IMR-90 (cell line): ENCODE data around the gene VWA5A. TPM values are rescaled to one million over a fixed set of nuclear protein-coding genes. Genes with fewer than 3 reads are reported as not detected.

Source experiments
- ATAC-seq: fragments of 200-7000 bp; cut with Tn5 transposase; 2 replicates; pipeline ENCODE4 v1.9.1; 2020; ENCODE audit warnings: low read depth, mild to moderate bottlenecking, moderate library complexity
- BruUV-seq: library from RNA; stranded (reverse); fragments of 400-500 nt; replicated peaks from 2 replicates; lab custom pipeline; 2021; lab: Mats Ljungman, UMichigan
- CTCF ChIA-PET: fragments of 300-600 bp; formaldehyde crosslinking; extraction: SDS; loops from one replicate; lab custom pipeline; 2021; ENCODE audit warnings: antibody characterized with exemption; lab: Yijun Ruan, JAX
- POLR2A ChIA-PET: fragments of 300-600 bp; sonication (Branson Sonifier 250); formaldehyde crosslinking; loops from one replicate; lab custom pipeline; 2022; ENCODE audit warnings: antibody characterized with exemption; ENCODE audit not compliant: unreplicated experiment; lab: Charles Lee
- DNase-seq: peaks from one replicate; pipeline ENCODE4 v3.0.0; 2013
- H2AFZ ChIP-seq: replicated peaks from 2 replicates; pipeline ENCODE3; 2013; ENCODE audit warnings: low read length, mild to moderate bottlenecking; ENCODE audit not compliant: poor library complexity
- H2AK5ac ChIP-seq: 2 replicates; pipeline ENCODE4 v1.6.1; 2013; ENCODE audit warnings: low read depth, low read length, inconsistent platforms
- H2AK9ac ChIP-seq: replicated peaks from 2 replicates; pipeline ENCODE3; 2013; ENCODE audit warnings: mild to moderate bottlenecking, low read depth, low read length, moderate library complexity; ENCODE audit not compliant: poor library complexity
- H2BK120ac ChIP-seq: 2 replicates; pipeline ENCODE4 v1.6.1; 2013; ENCODE audit warnings: low read depth, low read length, inconsistent platforms
- H2BK15ac ChIP-seq: 3 replicates; pipeline ENCODE4 v1.6.1; 2013; ENCODE audit warnings: low read depth, low read length, inconsistent platforms
- H2BK20ac ChIP-seq: 2 replicates; pipeline ENCODE4 v1.6.1; 2013; ENCODE audit warnings: low read depth, mild to moderate bottlenecking, inconsistent platforms, low read length, moderate library complexity
- H2BK5ac ChIP-seq: 2 replicates; pipeline ENCODE4 v1.6.1; 2013; ENCODE audit warnings: mild to moderate bottlenecking, low read depth, low read length, inconsistent platforms; ENCODE audit not compliant: poor library complexity, severe bottlenecking
- H3K14ac ChIP-seq: replicated peaks from 2 replicates; pipeline ENCODE4 v1.6.1; 2013; ENCODE audit warnings: low read depth, low read length, inconsistent platforms
- H3K18ac ChIP-seq: 2 replicates; pipeline ENCODE4 v1.6.1; 2013; ENCODE audit warnings: low read depth, low read length, control low read depth
- H3K23ac ChIP-seq: 2 replicates; pipeline ENCODE4 v1.6.1; 2013; ENCODE audit warnings: low read depth, low read length, inconsistent platforms
- H3K27ac ChIP-seq: 2 replicates; pipeline ENCODE4 v1.5.1; 2013; ENCODE audit warnings: mild to moderate bottlenecking, control low read depth, low read length; ENCODE audit not compliant: insufficient read depth
- H3K27me3 ChIP-seq: 2 replicates; pipeline ENCODE4 v1.6.1; 2013; ENCODE audit warnings: low read length; ENCODE audit not compliant: control insufficient read depth, insufficient read depth
- H3K36me3 ChIP-seq: 2 replicates; pipeline ENCODE4 v1.6.1; 2013; ENCODE audit warnings: low read length, mixed read lengths; ENCODE audit not compliant: control insufficient read depth, insufficient read depth
- H3K4ac ChIP-seq: 2 replicates; pipeline ENCODE4 v1.6.1; 2013; ENCODE audit warnings: low read depth, low read length, inconsistent platforms
- H3K4me1 ChIP-seq: 2 replicates; pipeline ENCODE4 v1.6.1; 2013; ENCODE audit warnings: low read length, mixed read lengths; ENCODE audit not compliant: control insufficient read depth, insufficient read depth
- H3K4me2 ChIP-seq: 2 replicates; pipeline ENCODE4 v1.6.1; 2013; ENCODE audit warnings: low read depth, mild to moderate bottlenecking, control low read depth, low read length, moderate library complexity
- H3K4me3 ChIP-seq: 2 replicates; pipeline ENCODE4 v1.5.1; 2013; ENCODE audit warnings: low read depth, mild to moderate bottlenecking, control low read depth, low read length, moderate library complexity; ENCODE audit not compliant: insufficient read depth
- H3K56ac ChIP-seq: 2 replicates; pipeline ENCODE4 v1.6.1; 2013; ENCODE audit warnings: low read length, inconsistent platforms; ENCODE audit not compliant: insufficient read depth; ENCODE audit errors: extremely low read depth
- H3K79me1 ChIP-seq, 2 experiments: 2 replicates each; pipeline ENCODE4 v1.6.1; 2013; ENCODE audit warnings: low read length in 2 of 2, inconsistent platforms in 1 of 2, low read depth in 1 of 2
- H3K9ac ChIP-seq: 2 replicates; pipeline ENCODE4 v1.6.1; 2013; ENCODE audit warnings: low read depth, low read length, control low read depth
- H3K9me1 ChIP-seq: 2 replicates; pipeline ENCODE4 v1.6.1; 2013; ENCODE audit warnings: low read length, inconsistent platforms; ENCODE audit not compliant: insufficient read depth
- H3K9me3 ChIP-seq: 2 replicates; pipeline ENCODE4 v1.6.1; 2013; ENCODE audit warnings: low read length; ENCODE audit not compliant: control insufficient read depth, insufficient read depth
- H4K20me1 ChIP-seq: 2 replicates; pipeline ENCODE4 v1.6.1; 2013; ENCODE audit warnings: low read length, inconsistent platforms; ENCODE audit not compliant: insufficient read depth
- H4K5ac ChIP-seq: 2 replicates; pipeline ENCODE4 v1.6.1; 2013; ENCODE audit warnings: mild to moderate bottlenecking, low read depth, low read length, control low read depth
- H4K8ac ChIP-seq, 2 experiments: 2 replicates each; pipeline ENCODE4 v1.6.1; 2013; ENCODE audit warnings: low read depth in 2 of 2, low read length in 2 of 2, control low read depth in 1 of 2, inconsistent platforms in 1 of 2
- H4K91ac ChIP-seq: 2 replicates; pipeline ENCODE4 v1.6.1; 2013; ENCODE audit warnings: low read depth, low read length, inconsistent platforms; ENCODE audit not compliant: insufficient read depth
- CEBPB ChIP-seq: IDR thresholded peaks from 2 replicates; pipeline ENCODE4 v1.6.1; 2012; ENCODE audit warnings: low read depth, low read length, improper control_type of control experiment
- MAFK ChIP-seq: IDR thresholded peaks from 2 replicates; pipeline ENCODE4 v1.6.1; 2012; ENCODE audit warnings: low read depth, low read length, improper control_type of control experiment
- POLR2A ChIP-seq: IDR thresholded peaks from 2 replicates; pipeline ENCODE4 v1.6.1; 2012; ENCODE audit warnings: mild to moderate bottlenecking, low read depth, low read length
- RAD21 ChIP-seq: IDR thresholded peaks from 2 replicates; pipeline ENCODE4 v1.6.1; 2012; ENCODE audit warnings: low read length, improper control_type of control experiment
- RCOR1 ChIP-seq: IDR thresholded peaks from 2 replicates; pipeline ENCODE4 v1.6.1; 2012; ENCODE audit warnings: mild to moderate bottlenecking, low read length, improper control_type of control experiment; ENCODE audit not compliant: insufficient replicate concordance
- whole genome bisulfite sequencing, 2 experiments: methylation state at CpG; one replicate each; pipeline versions ENCODE4 v1.1.5 to v1.1.7; 2013; ENCODE audit warnings: missing lambda C conversion rate in 2 of 2; ENCODE audit not compliant: insufficient read length in 1 of 2; ENCODE audit errors: extremely low coverage in 2 of 2; 5-methylcytosine and 5-hydroxymethylcytosine counted together
- dilution Hi-C: fragments of 300-500 bp; cut with HindIII; formaldehyde crosslinking; loops from one replicate; pipeline ENCODE4 v1.14.3; 2018; ENCODE audit warnings: low sequenced_read_pairs; ENCODE audit not compliant: unreplicated experiment
- in situ Hi-C: fragments of 300-500 bp; cut with MboI; formaldehyde crosslinking; loops from 3 replicates; pipeline ENCODE4 v1.14.3; 2019; ENCODE audit warnings: low sequenced_read_pairs, inconsistent platforms, mixed read lengths
- intact Hi-C: fragments of 100-400 bp; cut with micrococcal nuclease; formaldehyde crosslinking; loops from 2 replicates; pipeline ENCODE4 v1.10.0; 2022
- polyA plus RNA-seq, 3 experiments: library from polyadenylated mRNA; depleted of rRNA; stranded (reverse); fragments of >200 nt; gene quantifications; 2 replicates each; pipeline ENCODE4 v1.2.3, GENCODE V29; 2012; ENCODE audit warnings: low replicate concordance in 1 of 3
- total RNA-seq: library from RNA; depleted of rRNA; stranded (reverse); fragments of >200 nt; gene quantifications from 2 replicates; pipeline ENCODE4 v1.2.3, GENCODE V29; 2012
- TF ChIP-seq, protein P1 (sequence below): fragments of 150-350 bp; IDR thresholded peaks from 2 replicates; pipeline ENCODE4 v1.6.1; 2016; ENCODE audit warnings: low read depth, mild to moderate bottlenecking, low read length, moderate library complexity, borderline replicate concordance
- TF ChIP-seq, protein P2 (sequence below): fragments of 150-350 bp; IDR thresholded peaks from 2 replicates; pipeline ENCODE4 v1.6.1; 2017; ENCODE audit warnings: mild to moderate bottlenecking, antibody characterized with exemption, low read length, low read depth

The VWA5A gene
- total and polyA plus RNA-seq, 2 of the 4 experiments (the other 2 are of a cell fraction) = 5.6 to 6.8 TPM

- no peaks in the 10 kb centered on the region for H3K79me1 ChIP-seq
- H3K9ac ChIP-seq = no peak overlapping the region
- H4K8ac ChIP-seq = no peak overlapping the region
- H3K4ac ChIP-seq = no peak overlapping the region
- no TSS peak for BruUV-seq
- dilution Hi-C loops = no loop called here
- ChIA-PET CTCF (interaction anchor here (1.5 kb wide), 1 partner anchor 9 kb away, joined by 8 read pairs; no protein-coding TSS in a partner anchor), POLR2A (no interaction called here)
- no CpG with 5 or more reads among the region's 2 CpGs for WGBS, 2 experiments
- no peak overlapping the region for H2AFZ ChIP-seq
- H3K9me3 ChIP-seq = no peaks in the 10 kb centered on the region
- H2BK20ac ChIP-seq = no peak overlapping the region
- no peak overlapping the region for H2BK5ac ChIP-seq
- H2BK120ac ChIP-seq = no peak overlapping the region
- no peak overlapping the region for H3K4me2 ChIP-seq
- DNase-seq = no peak
- H3K27ac ChIP-seq = no peak overlapping the region
- H3K4me3 ChIP-seq = no peak overlapping the region
- H3K27me3 ChIP-seq = no peaks in the 10 kb centered on the region
- TF ChIP-seq POLR2A (no peak), RAD21 (no peak), RCOR1 (no peak), CEBPB (no peak), MAFK (no peak)
- TF ChIP-seq, protein P1, sequence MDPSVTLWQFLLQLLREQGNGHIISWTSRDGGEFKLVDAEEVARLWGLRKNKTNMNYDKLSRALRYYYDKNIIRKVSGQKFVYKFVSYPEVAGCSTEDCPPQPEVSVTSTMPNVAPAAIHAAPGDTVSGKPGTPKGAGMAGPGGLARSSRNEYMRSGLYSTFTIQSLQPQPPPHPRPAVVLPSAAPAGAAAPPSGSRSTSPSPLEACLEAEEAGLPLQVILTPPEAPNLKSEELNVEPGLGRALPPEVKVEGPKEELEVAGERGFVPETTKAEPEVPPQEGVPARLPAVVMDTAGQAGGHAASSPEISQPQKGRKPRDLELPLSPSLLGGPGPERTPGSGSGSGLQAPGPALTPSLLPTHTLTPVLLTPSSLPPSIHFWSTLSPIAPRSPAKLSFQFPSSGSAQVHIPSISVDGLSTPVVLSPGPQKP = no peak
- TF ChIP-seq, protein P2, sequence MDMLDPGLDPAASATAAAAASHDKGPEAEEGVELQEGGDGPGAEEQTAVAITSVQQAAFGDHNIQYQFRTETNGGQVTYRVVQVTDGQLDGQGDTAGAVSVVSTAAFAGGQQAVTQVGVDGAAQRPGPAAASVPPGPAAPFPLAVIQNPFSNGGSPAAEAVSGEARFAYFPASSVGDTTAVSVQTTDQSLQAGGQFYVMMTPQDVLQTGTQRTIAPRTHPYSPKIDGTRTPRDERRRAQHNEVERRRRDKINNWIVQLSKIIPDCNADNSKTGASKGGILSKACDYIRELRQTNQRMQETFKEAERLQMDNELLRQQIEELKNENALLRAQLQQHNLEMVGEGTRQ = no peak
- no peak overlapping the region for H2AK9ac ChIP-seq
- intact Hi-C loops = no loop called here
- no peak overlapping the region for H4K5ac ChIP-seq
- H3K36me3 ChIP-seq = no peaks in the 10 kb centered on the region
- no peak overlapping the region for H3K14ac ChIP-seq
- H2BK15ac ChIP-seq = no peak overlapping the region
- H3K56ac ChIP-seq = no peak overlapping the region
- ATAC-seq = no peak
- no peak overlapping the region for H3K23ac ChIP-seq
- H4K20me1 ChIP-seq = no peaks in the 10 kb centered on the region
- in situ Hi-C loops = no loop called here
- no peaks in the 10 kb centered on the region for H3K9me1 ChIP-seq
- H3K4me1 ChIP-seq = no peaks in the 10 kb centered on the region
- no peak overlapping the region for H3K18ac ChIP-seq
- H2AK5ac ChIP-seq = no peak overlapping the region
- no peak overlapping the region for H4K91ac ChIP-seq
These were observed 27.8 kb downstream of the VWA5A start for GRCh38 chr11:124143034-124143433.
